Suprapubic skin (tissue), 4 donors: ENCODE results near the gene PPM1H. TPM values are rescaled to one million over a fixed set of nuclear protein-coding genes. Genes with fewer than 3 reads are reported as not detected.

Experiments used
- DNase-seq, 2 donors: peaks; one replicate each; pipeline ENCODE4 v3.0.0-alpha.2; 2019; ENCODE audit warnings: low spot score in 2 of 2
- H3K27ac ChIP-seq: fragments of 200-600 bp; sonication (generic); one replicate; pipeline ENCODE4 v1.5.1; 2019
- H3K27me3 ChIP-seq: fragments of 200-600 bp; sonication (generic); one replicate; pipeline ENCODE4 v1.5.1; 2019
- H3K36me3 ChIP-seq: fragments of 200-600 bp; sonication (generic); one replicate; pipeline ENCODE4 v1.5.1; 2019
- H3K4me1 ChIP-seq: fragments of 200-600 bp; sonication (generic); one replicate; pipeline ENCODE4 v1.5.1; 2019
- H3K4me3 ChIP-seq: fragments of 200-600 bp; sonication (generic); one replicate; pipeline ENCODE4 v1.5.1; 2019; ENCODE audit warnings: mild to moderate bottlenecking
- H3K9me3 ChIP-seq: fragments of 200-600 bp; sonication (generic); one replicate; pipeline ENCODE4 v1.5.1; 2019
- EP300 ChIP-seq: sonication (generic); formaldehyde crosslinking; IDR thresholded peaks from one replicate; pipeline ENCODE4 v1.6.1; 2017; ENCODE audit warnings: antibody characterized with exemption
- POLR2A ChIP-seq, 2 donors: fragments of 450-650 bp; IDR thresholded peaks; one replicate each; pipeline ENCODE4 v1.6.1; 2017; ENCODE audit warnings: antibody characterized with exemption in 2 of 2, mild to moderate bottlenecking in 2 of 2, moderate library complexity in 2 of 2
- POLR2AphosphoS5 ChIP-seq, 3 donors: sonication (generic); formaldehyde crosslinking; IDR thresholded peaks; one replicate each; pipeline ENCODE4 v1.6.1; 2017; ENCODE audit warnings: antibody characterized with exemption in 3 of 3
- WGBS: methylation state at CpG from one replicate; pipeline ENCODE4 v1.1.5; 2018; 5-methylcytosine and 5-hydroxymethylcytosine counted together
- total RNA-seq, 4 donors: library from RNA; depleted of rRNA; stranded (reverse); fragments of >200 nt; gene quantifications; one replicate each; pipeline ENCODE4 v1.1.0, GENCODE V29; 2016
- TF ChIP-seq, protein P1 (sequence below), 2 donors: fragments of 200-600 bp in 1 of 2; fragments of 450-650 bp in 1 of 2; sonication (generic) in 1 of 2; IDR thresholded peaks; one replicate each; pipeline ENCODE4 v1.5.1; 2016 to 2019; ENCODE audit warnings: antibody characterized with exemption in 2 of 2, mild to moderate bottlenecking in 1 of 2, moderate library complexity in 1 of 2

Gene PPM1H
- total RNA-seq, 4 donors from 2014 or later: 2.3 to 8.1 (median 4.9) TPM

- H3K9me3 ChIP-seq: no peaks in the 10 kb centered on the region
- no peak for TF ChIP-seq POLR2AphosphoS5 (IDR thresholded peaks at IDR 0.05)
- no peak for TF ChIP-seq EP300
- TF ChIP-seq, protein P1, sequence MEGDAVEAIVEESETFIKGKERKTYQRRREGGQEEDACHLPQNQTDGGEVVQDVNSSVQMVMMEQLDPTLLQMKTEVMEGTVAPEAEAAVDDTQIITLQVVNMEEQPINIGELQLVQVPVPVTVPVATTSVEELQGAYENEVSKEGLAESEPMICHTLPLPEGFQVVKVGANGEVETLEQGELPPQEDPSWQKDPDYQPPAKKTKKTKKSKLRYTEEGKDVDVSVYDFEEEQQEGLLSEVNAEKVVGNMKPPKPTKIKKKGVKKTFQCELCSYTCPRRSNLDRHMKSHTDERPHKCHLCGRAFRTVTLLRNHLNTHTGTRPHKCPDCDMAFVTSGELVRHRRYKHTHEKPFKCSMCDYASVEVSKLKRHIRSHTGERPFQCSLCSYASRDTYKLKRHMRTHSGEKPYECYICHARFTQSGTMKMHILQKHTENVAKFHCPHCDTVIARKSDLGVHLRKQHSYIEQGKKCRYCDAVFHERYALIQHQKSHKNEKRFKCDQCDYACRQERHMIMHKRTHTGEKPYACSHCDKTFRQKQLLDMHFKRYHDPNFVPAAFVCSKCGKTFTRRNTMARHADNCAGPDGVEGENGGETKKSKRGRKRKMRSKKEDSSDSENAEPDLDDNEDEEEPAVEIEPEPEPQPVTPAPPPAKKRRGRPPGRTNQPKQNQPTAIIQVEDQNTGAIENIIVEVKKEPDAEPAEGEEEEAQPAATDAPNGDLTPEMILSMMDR (IDR thresholded peaks at IDR 0.05): no peak
- TF ChIP-seq POLR2A (IDR thresholded peaks at IDR 0.05): no peak
- no peaks in the 10 kb centered on the region for H3K36me3 ChIP-seq
- H3K4me1 ChIP-seq: peaks cover 30% of the 10 kb centered on the region
- 100% methylated on average over 1 of the region's 1 CpG for WGBS
- no peaks in the 10 kb centered on the region for H3K27me3 ChIP-seq
- no peak for DNase-seq
- no peak overlapping the region for H3K27ac ChIP-seq
- H3K4me3 ChIP-seq: no peak overlapping the region
These were observed 328.3 kb downstream of the PPM1H start for GRCh38 chr12:62606654-62607053.

DNA sequence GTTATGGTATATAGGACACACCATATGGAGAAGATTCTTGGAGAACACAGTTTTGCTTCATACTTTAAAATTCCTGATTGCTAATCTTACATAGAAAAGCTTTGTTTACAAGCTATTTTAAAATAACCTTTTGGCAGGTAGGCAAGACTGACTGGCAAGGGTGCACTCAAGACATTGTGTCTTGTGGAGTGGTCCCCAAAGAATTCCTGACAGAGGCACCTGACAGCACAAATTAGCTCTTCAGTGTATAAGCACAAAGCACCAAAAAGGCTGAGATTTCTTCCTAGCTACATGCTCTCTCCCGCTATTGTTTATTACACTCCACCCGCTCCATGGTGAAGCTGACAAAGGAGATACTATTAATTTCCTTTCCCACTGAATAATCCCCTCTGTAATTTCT is 329.0 kb downstream of the PPM1H start:
- Histone ChIP-seq H3K9me3 (no peaks in the 10 kb centered on the region), H3K4me3 (no peak overlapping the region), H3K36me3 (no peaks in the 10 kb centered on the region), H3K4me1 (peaks cover 36% of the 10 kb centered on the region), H3K27ac (no peak overlapping the region), H3K27me3 (no peaks in the 10 kb centered on the region)
- DNase-seq: no peak
- 93% methylated on average over 2 of the region's 2 CpGs for WGBS
- TF ChIP-seq, protein P1 (IDR thresholded peaks at IDR 0.05): no peak
- TF ChIP-seq EP300 (no peak), POLR2A (IDR thresholded peaks at IDR 0.05) (no peak), POLR2AphosphoS5 (IDR thresholded peaks at IDR 0.05) (no peak)

- TF ChIP-seq POLR2A (IDR thresholded peaks at IDR 0.05): no peak
- no peak for TF ChIP-seq EP300
- no peak for TF ChIP-seq POLR2AphosphoS5 (IDR thresholded peaks at IDR 0.05)
- TF ChIP-seq, protein P1 (IDR thresholded peaks at IDR 0.05): no peak
- Histone ChIP-seq H3K9me3 (no peaks in the 10 kb centered on the region), H3K27ac (no peak overlapping the region), H3K27me3 (no peaks in the 10 kb centered on the region), H3K36me3 (no peaks in the 10 kb centered on the region), H3K4me3 (peak overlapping the region; percentile 86), H3K4me1 (peaks cover 36% of the 10 kb centered on the region)
- DNase-seq: no peak
- WGBS: 23% methylated on average over 4 of the region's 4 CpGs
These were observed 330.1 kb downstream of the PPM1H start for GRCh38 chr12:62604871-62605270.

DNA sequence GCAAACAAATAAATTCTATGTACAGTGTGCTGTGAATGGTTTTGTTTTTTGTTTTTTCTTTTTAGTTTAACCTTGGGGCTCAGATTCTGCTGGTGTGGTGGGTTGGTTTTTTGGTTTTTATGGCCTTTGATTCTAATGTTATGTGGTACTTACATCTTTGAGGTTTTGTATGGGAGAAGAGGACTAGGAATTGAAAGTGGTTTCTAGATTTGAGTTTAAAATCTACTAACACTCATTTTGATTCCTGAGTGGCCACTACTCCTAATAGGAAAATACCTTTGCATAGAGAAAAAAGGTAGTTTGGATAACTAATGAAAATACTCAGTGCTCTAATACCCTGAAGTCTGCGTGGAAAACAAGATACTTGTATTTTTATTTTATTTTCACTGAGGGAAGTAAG is 330.6 kb downstream of the PPM1H start:
- Histone ChIP-seq H3K4me3 (peak overlapping the region; percentile 86), H3K27ac (no peak overlapping the region), H3K4me1 (peaks cover 36% of the 10 kb centered on the region), H3K27me3 (no peaks in the 10 kb centered on the region), H3K36me3 (no peaks in the 10 kb centered on the region), H3K9me3 (no peaks in the 10 kb centered on the region)
- DNase-seq: no peak
- TF ChIP-seq EP300: no peak
- TF ChIP-seq POLR2AphosphoS5 (IDR thresholded peaks at IDR 0.05): no peak
- TF ChIP-seq, protein P1 (IDR thresholded peaks at IDR 0.05): no peak
- TF ChIP-seq POLR2A (IDR thresholded peaks at IDR 0.05): no peak
- WGBS: 38% methylated on average over 1 of the region's 1 CpG

DNA sequence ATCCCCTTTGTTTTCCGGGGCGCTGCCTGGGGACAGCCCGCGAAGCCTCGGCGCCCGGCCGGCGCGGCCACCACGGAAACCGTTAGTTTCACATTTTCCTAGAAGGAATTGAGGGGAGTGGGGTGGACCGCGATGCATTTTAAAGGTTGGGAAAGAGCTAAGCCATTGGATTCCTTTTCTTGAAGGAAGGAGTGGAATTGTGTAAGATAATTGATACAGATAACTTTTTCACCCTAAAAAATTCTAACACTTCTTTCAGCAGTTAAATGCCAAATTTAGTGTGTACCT is 331.2 kb downstream of the PPM1H start:
- Histone ChIP-seq H3K4me3 (peak overlapping the region; percentile 86), H3K4me1 (peaks cover 36% of the 10 kb centered on the region), H3K27me3 (no peaks in the 10 kb centered on the region), H3K27ac (peak overlapping the region; percentile 99), H3K9me3 (no peaks in the 10 kb centered on the region), H3K36me3 (no peaks in the 10 kb centered on the region)
- no peak for DNase-seq
- WGBS: under 1% methylated on average over 14 of the region's 14 CpGs
- TF ChIP-seq POLR2A (IDR thresholded peaks at IDR 0.05) (no peak), POLR2AphosphoS5 (IDR thresholded peaks at IDR 0.05) (no peak), EP300 (no peak)
- TF ChIP-seq, protein P1 (IDR thresholded peaks at IDR 0.05): no peak
